B cell (primary cell): ENCODE data around the gene KIRREL3. TPM values are rescaled to one million over a fixed set of nuclear protein-coding genes. Genes with fewer than 3 reads are reported as not detected.

Source experiments
- ATAC-seq: fragments of 200-7000 bp; cut with Tn5 transposase; one replicate; pipeline ENCODE4 v1.10.0; 2021; ENCODE audit warnings: low read depth, mild to moderate bottlenecking, moderate number of reproducible peaks, moderate library complexity
- CTCF ChIA-PET: fragments of 350-600 bp; sonication (Branson Sonifier 250); formaldehyde crosslinking; loops from one replicate; lab custom pipeline; 2021; ENCODE audit warnings: antibody characterized with exemption, inconsistent platforms; lab: Charles Lee
- POLR2A ChIA-PET: fragments of 350-600 bp; sonication (Branson Sonifier 250); formaldehyde crosslinking; loops from one replicate; lab custom pipeline; 2021; ENCODE audit warnings: antibody characterized with exemption; lab: Charles Lee
- DNase-seq: peaks from one replicate; pipeline ENCODE4 v3.0.0; 2013
- H2AFZ ChIP-seq: 2 replicates; pipeline ENCODE4 v1.6.1; 2012; ENCODE audit warnings: mild to moderate bottlenecking, low read depth, low read length; ENCODE audit not compliant: insufficient read depth, poor library complexity, severe bottlenecking
- H3K27ac ChIP-seq, 2 donors: 1 replicate in 1 of 2; 2 replicates in 1 of 2; pipeline ENCODE4 v1.5.1; 2012 to 2013; ENCODE audit warnings: low read length in 2 of 2, mild to moderate bottlenecking in 2 of 2, moderate library complexity in 1 of 2
- H3K27me3 ChIP-seq, 4 experiments: fragments of 200-600 bp in 1 of 4; sonication (generic) in 1 of 4; replicated peaks in 1 of 4; 1 replicate in 2 of 4; 2 replicates in 2 of 4; pipeline versions ENCODE4 v1.6.1 to v1.7.0; 2013 to 2016; ENCODE audit warnings: low read length in 3 of 4, mild to moderate bottlenecking in 2 of 4, mixed read lengths in 1 of 4, moderate library complexity in 1 of 4; ENCODE audit not compliant: insufficient read depth in 4 of 4, control insufficient read depth in 3 of 4; ENCODE audit errors: control extremely low read depth in 1 of 4
- H3K36me3 ChIP-seq, 2 experiments: replicated peaks in 1 of 2; 1 replicate in 1 of 2; 2 replicates in 1 of 2; pipeline versions ENCODE4 v1.6.1 to v1.7.1; 2013; ENCODE audit warnings: low read length in 1 of 2; ENCODE audit not compliant: insufficient read depth in 2 of 2, control insufficient read depth in 1 of 2; ENCODE audit errors: control extremely low read depth in 1 of 2, extremely low read depth in 1 of 2
- H3K4me1 ChIP-seq, 2 donors: fragments of 200-600 bp in 1 of 2; sonication (generic) in 1 of 2; 1 replicate in 1 of 2; 2 replicates in 1 of 2; pipeline versions ENCODE4 v1.5.1 to v1.6.1; 2013 to 2017; ENCODE audit warnings: low read length in 2 of 2; ENCODE audit not compliant: control insufficient read depth in 2 of 2, insufficient read depth in 2 of 2
- H3K4me2 ChIP-seq: replicated peaks from 2 replicates; pipeline ENCODE3; 2012; ENCODE audit warnings: mild to moderate bottlenecking, low read depth, low read length; ENCODE audit not compliant: poor library complexity, severe bottlenecking
- H3K4me3 ChIP-seq, 5 experiments: fragments of 200-600 bp in 1 of 5; sonication (generic) in 1 of 5; 1 replicate in 3 of 5; 2 replicates in 2 of 5; pipeline versions ENCODE4 v1.5.1 to v1.7.0; 2011 to 2016; ENCODE audit warnings: low read length in 4 of 5, mild to moderate bottlenecking in 4 of 5, low read depth in 2 of 5, control low read depth in 1 of 5, moderate library complexity in 1 of 5; ENCODE audit not compliant: insufficient read depth in 1 of 5; ENCODE audit errors: control extremely low read depth in 1 of 5, extremely low read depth in 1 of 5
- H3K79me2 ChIP-seq: fragments of 200-600 bp; sonication (generic); one replicate; pipeline ENCODE4 v1.6.0; 2016; ENCODE audit warnings: low read length; ENCODE audit not compliant: control insufficient read depth, insufficient read depth
- H3K9ac ChIP-seq: fragments of 200-600 bp; sonication (generic); 2 replicates; pipeline ENCODE4 v1.6.1; 2017; ENCODE audit warnings: mild to moderate bottlenecking, low read length, moderate library complexity
- H3K9me3 ChIP-seq, 3 donors: one replicate each; pipeline versions ENCODE4 v1.6.1 to v1.7.1; 2013; ENCODE audit warnings: low read length in 2 of 3; ENCODE audit not compliant: control insufficient read depth in 2 of 3, insufficient read depth in 1 of 3; ENCODE audit errors: control extremely low read depth in 1 of 3
- H4K20me1 ChIP-seq: 2 replicates; pipeline ENCODE4 v1.6.0; 2012; ENCODE audit warnings: mild to moderate bottlenecking, low read length; ENCODE audit not compliant: insufficient read depth, control insufficient read depth, poor library complexity, severe bottlenecking
- H3K27ac Mint-ChIP-seq: one replicate; pipeline ENCODE4 v1.8.0; 2021; ENCODE audit warnings: mixed read lengths
- H3K27me3 Mint-ChIP-seq: one replicate; pipeline ENCODE4 v1.8.0; 2021; ENCODE audit warnings: mixed read lengths
- H3K4me1 Mint-ChIP-seq: one replicate; pipeline ENCODE4 v1.8.0; 2021; ENCODE audit warnings: mixed read lengths
- H3K4me3 Mint-ChIP-seq: one replicate; pipeline ENCODE4 v1.8.0; 2021; ENCODE audit warnings: mixed read lengths
- H3K9me3 Mint-ChIP-seq: one replicate; pipeline ENCODE4 v1.8.0; 2022; ENCODE audit warnings: mixed read lengths; ENCODE audit not compliant: insufficient read depth
- CTCF ChIP-seq: fragments of 200-600 bp; IDR thresholded peaks from one replicate; pipeline ENCODE4 v1.8.0; 2022; ENCODE audit warnings: antibody characterized with exemption, mild to moderate bottlenecking
- EZH2 ChIP-seq: IDR thresholded peaks from 2 replicates; pipeline ENCODE4 v1.6.1; 2012; ENCODE audit warnings: borderline replicate concordance, low read depth, mild to moderate bottlenecking, moderate library complexity, low read length; ENCODE audit not compliant: insufficient read depth, poor library complexity, severe bottlenecking
- WGBS: methylation state at CpG from one replicate; pipeline ENCODE4 v1.1.5; 2013; ENCODE audit warnings: missing lambda C conversion rate; ENCODE audit not compliant: insufficient coverage; 5-methylcytosine and 5-hydroxymethylcytosine counted together
- intact Hi-C: fragments of 100-400 bp; cut with micrococcal nuclease; formaldehyde crosslinking; loops from one replicate; pipeline ENCODE4 v1.10.0; 2022
- polyA plus RNA-seq: library from polyadenylated mRNA; depleted of rRNA; stranded (reverse); fragments of >200 nt; gene quantifications from 2 replicates; pipeline ENCODE4 v1.2.3, GENCODE V29; 2012
- total RNA-seq, 2 donors: library from RNA; stranded (reverse); fragments of 120-200 nt in 1 of 2; gene quantifications; 1 replicate in 1 of 2; 2 replicates in 1 of 2; pipeline versions ENCODE4 v1.2.3 to v1.2.4, GENCODE V29; 2013 to 2022

The KIRREL3 gene
- total and polyA plus RNA-seq, 2 donors (not counting 1 experiment from before 2014, with no cell fraction given), result not detected

GRCh38 chr11:126776119-126776518 lies 224.5 kb downstream of the KIRREL3 start:
- H3K4me1 ChIP-seq, result no peaks in the 10 kb centered on the region
- H3K9me3 ChIP-seq, result no peaks in the 10 kb centered on the region
- Mint-ChIP-seq H3K4me3 (no peak overlapping the region), H3K9me3 (no peaks in the 10 kb centered on the region), H3K27ac (no peak overlapping the region), H3K4me1 (no peaks in the 10 kb centered on the region), H3K27me3 (peaks cover 5% of the 10 kb centered on the region)
- TF ChIP-seq EZH2, result no peak
- no peak for TF ChIP-seq CTCF
- no peak overlapping the region for H3K4me3 ChIP-seq
- H3K4me2 ChIP-seq, result no peak overlapping the region
- no peak overlapping the region for H3K9ac ChIP-seq
- 93% methylated on average over 3 of the region's 3 CpGs for WGBS
- intact Hi-C loops, result no loop called here
- H2AFZ ChIP-seq, result no peak overlapping the region
- peaks cover 0 to 7% (median 0%) of the 10 kb centered on the region in 4 experiments for H3K27me3 ChIP-seq
- ChIA-PET POLR2A (no interaction called here), CTCF (no interaction called here)
- no peaks in the 10 kb centered on the region for H3K79me2 ChIP-seq
- ATAC-seq (no peak), DNase-seq (no peak)
- no peak overlapping the region for H3K27ac ChIP-seq
- no peaks in the 10 kb centered on the region for H3K36me3 ChIP-seq
- H4K20me1 ChIP-seq, result no peaks in the 10 kb centered on the region

GRCh38 chr11:126772267-126772666 lies 228.3 kb downstream of the KIRREL3 start:
- Mint-ChIP-seq H3K4me3 (no peak overlapping the region), H3K4me1 (no peaks in the 10 kb centered on the region), H3K9me3 (peaks cover 3% of the 10 kb centered on the region), H3K27ac (no peak overlapping the region), H3K27me3 (no peaks in the 10 kb centered on the region)
- CTCF ChIA-PET, result no interaction called here
- H4K20me1 ChIP-seq, result no peaks in the 10 kb centered on the region
- 85% methylated on average over 8 of the region's 8 CpGs for WGBS
- no peak overlapping the region for H3K4me3 ChIP-seq
- no peaks in the 10 kb centered on the region for H3K79me2 ChIP-seq
- H3K9ac ChIP-seq, result no peak overlapping the region
- no peaks in the 10 kb centered on the region for H3K9me3 ChIP-seq
- H3K4me2 ChIP-seq, result no peak overlapping the region
- no peak for TF ChIP-seq CTCF
- TF ChIP-seq EZH2, result no peak
- POLR2A ChIA-PET, result no interaction called here
- H3K27me3 ChIP-seq, result peaks cover 0 to 3% (median 0%) of the 10 kb centered on the region in 4 experiments
- H3K36me3 ChIP-seq, result no peaks in the 10 kb centered on the region
- intact Hi-C loops, result no loop called here
- no peaks in the 10 kb centered on the region for H3K4me1 ChIP-seq
- H3K27ac ChIP-seq, result no peak overlapping the region
- H2AFZ ChIP-seq, result no peak overlapping the region
- ATAC-seq (no peak), DNase-seq (no peak)
